HEK293T (cell line): ENCODE results near the gene WDSUB1.

Experiments used
- CTCF ChIA-PET: fragments of 350-600 bp; formaldehyde crosslinking; extraction: SDS; loops from one replicate; lab custom pipeline; 2021; ENCODE audit warnings: antibody characterized with exemption, inconsistent platforms; lab: Yijun Ruan, JAX
- POLR2A ChIA-PET: fragments of 350-600 bp; formaldehyde crosslinking; extraction: SDS; loops from one replicate; lab custom pipeline; 2020; ENCODE audit warnings: antibody characterized with exemption, inconsistent platforms; lab: Yijun Ruan, JAX
- DNase-seq: peaks from one replicate; pipeline ENCODE4 v3.0.0; 2012; ENCODE audit warnings: mixed read lengths; ENCODE audit errors: extremely low spot score
- ARNT ChIP-seq: fragments of 450-650 bp; IDR thresholded peaks from 2 replicates; pipeline ENCODE4 v1.6.1; 2017; ENCODE audit warnings: mild to moderate bottlenecking
- BHLHE40 ChIP-seq: fragments of 450-650 bp; IDR thresholded peaks from 2 replicates; pipeline ENCODE4 v1.6.1; 2016; ENCODE audit warnings: mild to moderate bottlenecking, moderate library complexity, borderline replicate concordance
- CTBP1 ChIP-seq: fragments of 450-650 bp; IDR thresholded peaks from 2 replicates; pipeline ENCODE4 v1.6.1; 2016; ENCODE audit warnings: borderline replicate concordance
- ELF4 ChIP-seq: fragments of 450-650 bp; IDR thresholded peaks from 2 replicates; pipeline ENCODE4 v1.6.1; 2017; ENCODE audit warnings: antibody characterized with exemption
- FOXA1 ChIP-seq: fragments of 450-650 bp; IDR thresholded peaks from 2 replicates; pipeline ENCODE4 v1.6.1; 2016; ENCODE audit warnings: mild to moderate bottlenecking
- FOXK2 ChIP-seq: fragments of 450-650 bp; IDR thresholded peaks from 2 replicates; pipeline ENCODE4 v1.6.1; 2016; ENCODE audit warnings: mild to moderate bottlenecking
- FOXM1 ChIP-seq: fragments of 450-650 bp; IDR thresholded peaks from 2 replicates; pipeline ENCODE4 v1.6.1; 2017; ENCODE audit warnings: mild to moderate bottlenecking, borderline replicate concordance
- HDGF ChIP-seq: fragments of 450-650 bp; IDR thresholded peaks from 2 replicates; pipeline ENCODE4 v1.6.1; 2017; ENCODE audit warnings: antibody characterized with exemption, borderline replicate concordance
- L3MBTL2 ChIP-seq: fragments of 450-650 bp; conservative IDR thresholded peaks from 2 replicates; pipeline ENCODE4 v1.6.1; 2016; ENCODE audit warnings: mild to moderate bottlenecking
- LEF1 ChIP-seq: fragments of 450-650 bp; IDR thresholded peaks from 2 replicates; pipeline ENCODE4 v1.6.1; 2017; ENCODE audit warnings: mild to moderate bottlenecking, borderline replicate concordance
- NFRKB ChIP-seq: fragments of 450-650 bp; IDR thresholded peaks from 2 replicates; pipeline ENCODE4 v1.6.1; 2016; ENCODE audit warnings: mild to moderate bottlenecking, moderate library complexity
- PKNOX1 ChIP-seq: fragments of 450-650 bp; IDR thresholded peaks from 2 replicates; pipeline ENCODE4 v1.6.1; 2016
- SP1 ChIP-seq: fragments of 450-650 bp; IDR thresholded peaks from 2 replicates; pipeline ENCODE4 v1.6.1; 2017
- SUZ12 ChIP-seq: fragments of 450-650 bp; IDR thresholded peaks from 2 replicates; pipeline ENCODE4 v1.6.1; 2016; ENCODE audit warnings: mild to moderate bottlenecking
- TARDBP ChIP-seq: fragments of 450-650 bp; IDR thresholded peaks from 2 replicates; pipeline ENCODE4 v1.6.1; 2016
- ZNF384 ChIP-seq: fragments of 450-650 bp; IDR thresholded peaks from 2 replicates; pipeline ENCODE4 v1.6.1; 2016

WDSUB1 gene

GRCh38 chr2:159228081-159228581 lies 58.4 kb downstream of the WDSUB1 start:
- no peak for DNase-seq
- ChIA-PET POLR2A (no interaction called here), CTCF (no interaction called here)

GRCh38 chr2:159227467-159227866 lies 59.0 kb downstream of the WDSUB1 start:
- no peak for DNase-seq
- no peak for TF ChIP-seq L3MBTL2
- TF ChIP-seq ZNF384 = no peak
- ChIA-PET CTCF (no interaction called here), POLR2A (no interaction called here)

More at GRCh38 chr2:159228081-159228581, 58.4 kb downstream of the WDSUB1 start:
- no peak for TF ChIP-seq BHLHE40
- no peak for TF ChIP-seq FOXM1
- no peak for TF ChIP-seq ELF4
- TF ChIP-seq NFRKB = no peak
- no peak for TF ChIP-seq ARNT
- TF ChIP-seq SP1 = no peak

GRCh38 chr2:159226608-159227385 lies 59.7 kb downstream of the WDSUB1 start:
- ChIA-PET POLR2A (no interaction called here), CTCF (no interaction called here)

GRCh38 chr2:159226059-159226461 lies 60.4 kb downstream of the WDSUB1 start:
- TF ChIP-seq NFRKB (no peak), FOXM1 (no peak), FOXA1 (no peak), ARNT (no peak), BHLHE40 (no peak), TARDBP (no peak)
- POLR2A ChIA-PET = no interaction called here
- CTCF ChIA-PET = no interaction called here
- DNase-seq = no peak

More at GRCh38 chr2:159226608-159227385, 59.7 kb downstream of the WDSUB1 start:
- TF ChIP-seq FOXM1 (no peak), SP1 (no peak), PKNOX1 (no peak), HDGF (no peak), ARNT (no peak), FOXK2 (no peak), SUZ12 (no peak), BHLHE40 (no peak), ZNF384 (no peak), CTBP1 (no peak), LEF1 (no peak), FOXA1 (no peak), TARDBP (no peak)
- no peak for DNase-seq

- POLR2A ChIA-PET = no interaction called here
- CTCF ChIA-PET = no interaction called here
- DNase-seq = no peak
- TF ChIP-seq PKNOX1 = no peak
- TF ChIP-seq FOXA1 = no peak
- TF ChIP-seq FOXM1 = no peak
- TF ChIP-seq FOXK2 = no peak
- no peak for TF ChIP-seq SP1
- no peak for TF ChIP-seq L3MBTL2
- TF ChIP-seq BHLHE40 = no peak
- TF ChIP-seq ZNF384 = no peak
These were observed 61.2 kb downstream of the WDSUB1 start for GRCh38 chr2:159225025-159226016.

- no peak for DNase-seq
- ChIA-PET CTCF (interaction anchor here (0.7 kb wide), 1 partner anchor 38 kb away, joined by 3 read pairs; no protein-coding TSS in a partner anchor), POLR2A (no interaction called here)
- TF ChIP-seq TARDBP = no peak
- TF ChIP-seq BHLHE40 = no peak
- TF ChIP-seq L3MBTL2 = no peak
- no peak for TF ChIP-seq NFRKB
- TF ChIP-seq PKNOX1 = no peak
- no peak for TF ChIP-seq CTBP1
- TF ChIP-seq SUZ12 = no peak
- TF ChIP-seq LEF1 = no peak
- no peak for TF ChIP-seq ELF4
- no peak for TF ChIP-seq FOXA1
- no peak for TF ChIP-seq HDGF
- no peak for TF ChIP-seq FOXK2
- TF ChIP-seq SP1 = no peak
- no peak for TF ChIP-seq ZNF384
- TF ChIP-seq ARNT = no peak
These were observed 62.3 kb downstream of the WDSUB1 start for GRCh38 chr2:159224061-159224813.
